ELR (cell line): Measurements from ENCODE around the gene CDKAL1.
A peak's percentile ranks its signal among the peaks of the same experiment; 100 is the strongest.
"Not testable (repeated sequence)": the region's sequence is repeated elsewhere in the genome, so short reads cannot be mapped to it uniquely, and the experiment has no call there.

Experiments used
- DNase-seq: peaks from one replicate; pipeline ENCODE4 v3.0.0-alpha.2; 2015; ENCODE audit warnings: low read depth

The CDKAL1 gene

GRCh38 chr6:20639161-20639560, 104.9 kb downstream of the CDKAL1 start:
- no peak for DNase-seq

- DNase-seq: no peak
Measured at GRCh38 chr6:20640181-20640580, 105.9 kb downstream of the CDKAL1 start.

- DNase-seq: no peak
Measured at GRCh38 chr6:20642441-20642840, 108.2 kb downstream of the CDKAL1 start.

GRCh38 chr6:20644667-20645370, 110.6 kb downstream of the CDKAL1 start:
- DNase-seq: peak; percentile 51

- not testable (repeated sequence) for DNase-seq
Measured at GRCh38 chr6:20645572-20645971, 111.3 kb downstream of the CDKAL1 start.

GRCh38 chr6:20647585-20647984, 113.3 kb downstream of the CDKAL1 start:
- DNase-seq: peak; percentile 41

GRCh38 chr6:20649696-20650470, 115.6 kb downstream of the CDKAL1 start:
- DNase-seq: not testable (repeated sequence)

- DNase-seq: peak; percentile 76
Measured at GRCh38 chr6:20652299-20653084, 118.2 kb downstream of the CDKAL1 start.

- DNase-seq: peak; percentile 10
Measured at GRCh38 chr6:20653085-20653479, 118.8 kb downstream of the CDKAL1 start.

GRCh38 chr6:20655317-20655716, 121.1 kb downstream of the CDKAL1 start:
- peak; percentile 48 for DNase-seq

- no peak for DNase-seq
Measured at GRCh38 chr6:20657274-20657800, 123.1 kb downstream of the CDKAL1 start.

- DNase-seq: no peak
Measured at GRCh38 chr6:20658053-20658452, 123.8 kb downstream of the CDKAL1 start.

- DNase-seq: no peak
Measured at GRCh38 chr6:20658516-20658915, 124.3 kb downstream of the CDKAL1 start.

GRCh38 chr6:20660534-20660933, 126.3 kb downstream of the CDKAL1 start:
- no peak for DNase-seq

GRCh38 chr6:20661721-20662120, 127.5 kb downstream of the CDKAL1 start:
- no peak for DNase-seq

- DNase-seq: no peak
Measured at GRCh38 chr6:20664250-20664649, 130.0 kb downstream of the CDKAL1 start.

- no peak for DNase-seq
Measured at GRCh38 chr6:20665290-20665689, 131.0 kb downstream of the CDKAL1 start.

GRCh38 chr6:20669571-20670314, 135.5 kb downstream of the CDKAL1 start:
- no peak for DNase-seq

GRCh38 chr6:20670750-20671149, 136.5 kb downstream of the CDKAL1 start:
- no peak for DNase-seq

GRCh38 chr6:20672038-20672437, 137.8 kb downstream of the CDKAL1 start:
- DNase-seq: no peak

- no peak for DNase-seq
Measured at GRCh38 chr6:20673458-20673857, 139.2 kb downstream of the CDKAL1 start.

GRCh38 chr6:20674664-20675063, 140.4 kb downstream of the CDKAL1 start:
- DNase-seq: no peak
